HepG2 (cell line): ENCODE measurements around the gene JUND. TPM values are rescaled to one million over a fixed set of nuclear protein-coding genes. Genes with fewer than 3 reads are reported as not detected.

Experiments used
- ATAC-seq: fragments of 200-7000 bp; cut with Tn5 transposase; 3 replicates; pipeline ENCODE4 v1.9.1; 2020; ENCODE audit warnings: mild to moderate bottlenecking, moderate library complexity
- BruUV-seq: library from RNA; stranded (reverse); fragments of 400-500 nt; replicated peaks from 2 replicates; lab custom pipeline; 2021; lab: Mats Ljungman, UMichigan
- CTCF ChIA-PET: fragments of 300-600 bp; formaldehyde crosslinking; extraction: SDS; loops from one replicate; lab custom pipeline; 2021; ENCODE audit warnings: low total read pairs, inconsistent platforms, low intra/inter-chr PET ratio; lab: Yijun Ruan, JAX
- POLR2A ChIA-PET: fragments of 350-600 bp; sonication (Branson Sonifier 250); formaldehyde crosslinking; loops from one replicate; lab custom pipeline; 2020; ENCODE audit warnings: antibody characterized with exemption, inconsistent platforms; lab: Yijun Ruan, JAX
- DNase-seq: peaks from one replicate; pipeline ENCODE4 v3.0.0-alpha.2; 2015; ENCODE audit warnings: low spot score
- FAIRE-seq: peaks from 3 replicates; lab custom pipeline; 2011; peaks lifted over from hg19 to GRCh38; lab: Jason Lieb, UNC
- H2AFZ ChIP-seq: one replicate; pipeline ENCODE4 v1.6.1; 2011; ENCODE audit warnings: low read length, inconsistent platforms
- H3K27ac ChIP-seq: fragments of 300-600 bp; 3 replicates; pipeline ENCODE4 v1.8.0; 2011; ENCODE audit warnings: mixed run types, mild to moderate bottlenecking, mixed read lengths, low read length, inconsistent platforms; ENCODE audit not compliant: insufficient read depth; ENCODE audit errors: extremely low read length
- H3K27me3 ChIP-seq, 2 experiments: fragments of 200-600 bp in 1 of 2; 2 replicates in 1 of 2; 3 replicates in 1 of 2; pipeline versions ENCODE4 v1.6.0 to v1.8.0; 2011; ENCODE audit warnings: low read length in 2 of 2, mild to moderate bottlenecking in 2 of 2, moderate library complexity in 2 of 2, inconsistent platforms in 1 of 2; ENCODE audit not compliant: insufficient read depth in 2 of 2, control insufficient read depth in 1 of 2
- H3K36me3 ChIP-seq, 2 experiments: fragments of 200-600 bp in 1 of 2; replicated peaks in 1 of 2; 2 replicates in 1 of 2; 3 replicates in 1 of 2; pipeline versions ENCODE4 v1.5.1 to v1.8.0; 2011; ENCODE audit warnings: low read length in 2 of 2, inconsistent platforms in 1 of 2; ENCODE audit not compliant: insufficient read depth in 2 of 2, control insufficient read depth in 1 of 2
- H3K4me1 ChIP-seq: 2 replicates; pipeline ENCODE4 v1.5.1; 2012; ENCODE audit warnings: low read length, inconsistent platforms; ENCODE audit not compliant: insufficient read depth
- H3K4me2 ChIP-seq: 2 replicates; pipeline ENCODE4 v1.6.0; 2011; ENCODE audit warnings: low read depth, low read length, inconsistent platforms
- H3K4me3 ChIP-seq, 3 experiments: fragments of 200-600 bp in 1 of 3; sonication (generic), shearing (Covaris generic) in 1 of 3; replicated peaks in 1 of 3; 2 replicates each; pipeline ENCODE4 v1.5.1; 2011 to 2016; ENCODE audit warnings: low read length in 3 of 3, inconsistent platforms in 2 of 3, low read depth in 2 of 3, mild to moderate bottlenecking in 2 of 3, control low read depth in 1 of 3, mixed read lengths in 1 of 3; ENCODE audit not compliant: insufficient read depth in 1 of 3
- H3K79me2 ChIP-seq: one replicate; pipeline ENCODE4 v1.6.1; 2011; ENCODE audit warnings: low read length, inconsistent platforms; ENCODE audit not compliant: insufficient read depth
- H3K9ac ChIP-seq: 2 replicates; pipeline ENCODE4 v1.6.0; 2011; ENCODE audit warnings: mild to moderate bottlenecking, low read depth, low read length, inconsistent platforms; ENCODE audit not compliant: insufficient read depth
- H3K9me3 ChIP-seq: 2 replicates; pipeline ENCODE4 v1.5.1; 2012; ENCODE audit warnings: mild to moderate bottlenecking, low read length
- H4K20me1 ChIP-seq: 2 replicates; pipeline ENCODE4 v1.6.0; 2011; ENCODE audit warnings: inconsistent platforms, mild to moderate bottlenecking, low read length, moderate library complexity; ENCODE audit not compliant: insufficient read depth
- CBX1 ChIP-seq: IDR thresholded peaks from one replicate; pipeline ENCODE4 v1.6.1; 2016; ENCODE audit warnings: antibody characterized with exemption, low read depth
- CENPT ChIP-seq: sonication (generic); formaldehyde crosslinking; IDR thresholded peaks from 2 replicates; pipeline ENCODE4 v1.8.0; 2022; ENCODE audit warnings: low read depth, mild to moderate bottlenecking, moderate library complexity, missing genetic modification reagents
- E2F1 ChIP-seq: sonication (generic); formaldehyde crosslinking; IDR thresholded peaks from 2 replicates; pipeline ENCODE4 v1.5.0; 2020; ENCODE audit warnings: missing genetic modification reagents
- HCFC1 ChIP-seq: fragments of 150-350 bp; IDR thresholded peaks from 2 replicates; pipeline ENCODE4 v1.6.1; 2014; ENCODE audit warnings: low read depth, low read length
- NKX3-1 ChIP-seq: sonication (generic); formaldehyde crosslinking; IDR thresholded peaks from 2 replicates; pipeline ENCODE4 v1.5.0; 2020; ENCODE audit warnings: missing genetic modification reagents
- NR2C2 ChIP-seq: sonication (generic); formaldehyde crosslinking; IDR thresholded peaks from 2 replicates; pipeline ENCODE4 v1.4.0; 2020; ENCODE audit warnings: missing genetic modification reagents, mild to moderate bottlenecking, moderate library complexity, borderline replicate concordance
- POLR2A ChIP-seq, 2 experiments: IDR thresholded peaks; 2 replicates each; pipeline ENCODE4 v1.6.1; 2011; ENCODE audit warnings: low read depth in 2 of 2, low read length in 2 of 2, mild to moderate bottlenecking in 1 of 2, moderate library complexity in 1 of 2; ENCODE audit not compliant: insufficient read depth in 1 of 2
- TIGD3 ChIP-seq: sonication (generic); formaldehyde crosslinking; IDR thresholded peaks from 2 replicates; pipeline ENCODE4 v1.5.1; 2020; ENCODE audit warnings: mild to moderate bottlenecking, missing genetic modification reagents, borderline replicate concordance
- ZC3H13 ChIP-seq: sonication (generic); formaldehyde crosslinking; IDR thresholded peaks from 2 replicates; pipeline ENCODE4 v1.8.1; 2023; ENCODE audit warnings: mild to moderate bottlenecking, missing genetic modification reagents, moderate library complexity
- ZFY ChIP-seq: sonication (generic); formaldehyde crosslinking; IDR thresholded peaks from 2 replicates; pipeline ENCODE4 v1.4.0; 2020; ENCODE audit warnings: missing genetic modification reagents
- ZMYM3 ChIP-seq: sonication (generic); formaldehyde crosslinking; IDR thresholded peaks from 2 replicates; pipeline ENCODE4 v1.5.1; 2020; ENCODE audit warnings: mild to moderate bottlenecking, missing genetic modification reagents
- ZNF101 ChIP-seq: sonication (generic); formaldehyde crosslinking; IDR thresholded peaks from 2 replicates; pipeline ENCODE4 v1.4.0; 2020; ENCODE audit warnings: mild to moderate bottlenecking, low read depth, missing genetic modification reagents, borderline replicate concordance
- ZNF563 ChIP-seq: sonication (generic); formaldehyde crosslinking; IDR thresholded peaks from 2 replicates; pipeline ENCODE4 v1.8.0; 2022; ENCODE audit warnings: mild to moderate bottlenecking, moderate library complexity, missing genetic modification reagents
- ZNF780A ChIP-seq: sonication (generic); formaldehyde crosslinking; IDR thresholded peaks from 2 replicates; pipeline ENCODE4 v1.8.0; 2022; ENCODE audit warnings: mild to moderate bottlenecking, missing genetic modification reagents, moderate library complexity
- WGBS: methylation state at CpG from one replicate; pipeline ENCODE4 v1.1.6; 2017; ENCODE audit warnings: low lambda C conversion rate; 5-methylcytosine and 5-hydroxymethylcytosine counted together
- in situ Hi-C: cut with HindIII; loops from 2 replicates; pipeline ENCODE4 v1.10.0; 2017; ENCODE audit warnings: low pct_unique_long_range_greater_than_20kb; ENCODE audit not compliant: extremely low pct_ligation_motif_present
- intact Hi-C: fragments of 100-400 bp; cut with micrococcal nuclease; formaldehyde crosslinking; loops from one replicate; pipeline ENCODE4 v1.10.0; 2022; ENCODE audit not compliant: unreplicated experiment
- polyA plus RNA-seq, 8 experiments: library from polyadenylated mRNA; depleted of rRNA in 3 of 8; stranded (reverse) in 7 of 8; unstranded in 1 of 8; fragments of >200 nt; fragmentation: Illumina TruSeq in 4 of 8; extraction: Trizol in 4 of 8; gene quantifications; 2 replicates each; pipeline versions ENCODE4 v1.2.1 to v1.2.3, GENCODE V29; 2011 to 2016; ENCODE audit warnings: low read depth in 4 of 8, missing spikeins in 1 of 8, mixed read lengths in 1 of 8; ENCODE audit not compliant: insufficient read depth in 1 of 8
- total RNA-seq, 5 experiments: library from RNA; depleted of rRNA; stranded (reverse); fragments of >200 nt; fragmentation: Illumina TruSeq; extraction: Trizol; gene quantifications; 2 replicates each; pipeline ENCODE4 v1.2.3, GENCODE V29; 2016; ENCODE audit warnings: low read depth in 1 of 5

The JUND gene
- total and polyA plus RNA-seq, 2 of the 13 experiments (the other 11 are each of a cell fraction or from before 2014, with no cell fraction given): 41.2 to 59.8 TPM

- TF ChIP-seq ZC3H13 (0 out of 2 replicates have a peak, but pooled peaks have one; percentile 16), POLR2A (IDR thresholded peaks at IDR 0.05; ENCODE audit: insufficient read depth in 1 of 2, low read depth in 2 of 2, low read length in 2 of 2) (0 out of 4 replicates have a peak, but pooled peaks of 1 of the 2 experiments have one; percentile 39)
Observed at GRCh38 chr19:18309525-18310064, 28.2 kb upstream of the JUND start (continued).

DNA sequence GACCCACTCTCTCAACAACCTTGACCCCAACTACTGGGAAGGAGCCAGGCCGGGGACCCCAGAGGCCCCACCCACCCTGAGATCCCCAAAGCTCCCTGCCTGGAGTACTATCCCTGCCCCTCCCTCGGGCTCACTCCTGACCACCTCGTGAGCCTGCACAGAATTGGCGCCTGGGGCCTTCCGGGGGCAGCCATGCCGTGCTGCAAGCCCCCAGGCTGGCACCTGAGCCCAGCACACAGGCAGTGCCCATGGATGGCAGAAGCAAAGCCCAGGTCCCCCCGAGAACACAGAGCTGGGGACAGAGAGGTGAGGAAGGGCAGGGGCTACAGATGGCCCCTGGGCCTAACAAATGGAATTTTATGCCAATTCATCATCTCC, 27.5 kb upstream of the JUND start:
- TF ChIP-seq NR2C2 (CRISPR knock-in tag) (no peak), CENPT (CRISPR knock-in tag) (no peak), E2F1 (no peak), TIGD3 (CRISPR knock-in tag) (no peak), NKX3-1 (CRISPR knock-in tag) (no peak), ZNF101 (CRISPR knock-in tag) (no peak), HCFC1 (no peak), ZNF780A (CRISPR knock-in tag) (no peak), ZNF563 (no peak), ZFY (no peak), ZMYM3 (CRISPR knock-in tag) (no peak), CBX1 (no peak)
- POLR2A ChIA-PET: interaction anchor here (0.6 to 1.1 kb wide), 2 partner anchors 29 to 30 kb away, joined by 3 to 5 read pairs; no protein-coding TSS in a partner anchor
- no peaks in the 10 kb centered on the region for H3K79me2 ChIP-seq
- no peak overlapping the region for H2AFZ ChIP-seq
- CTCF ChIA-PET: no interaction called here
- ATAC-seq (no peak), DNase-seq (no peak), FAIRE-seq (no peak)
- peaks cover 75% of the 10 kb centered on the region for H3K4me1 ChIP-seq
- H4K20me1 ChIP-seq: no peaks in the 10 kb centered on the region
- H3K4me3 ChIP-seq: no peak overlapping the region
- H3K27ac ChIP-seq: peak overlapping the region; percentile 64
- H3K9ac ChIP-seq: no peak overlapping the region
- no peaks in the 10 kb centered on the region for H3K9me3 ChIP-seq
- H3K27me3 ChIP-seq: no peaks in the 10 kb centered on the region
- WGBS: 96% methylated on average over 7 of the region's 7 CpGs
- intact Hi-C loops (no loop called here), in situ Hi-C loops (no loop called here)
- peaks cover 6 to 25% of the 10 kb centered on the region in 2 experiments; a peak in 3 of 5 replicates for H3K36me3 ChIP-seq
- no peak overlapping the region for H3K4me2 ChIP-seq
- BruUV-seq: no TSS peak
